GM12875 (cell line): ENCODE data around the gene SH3PXD2A.

Experiments used
- H3K4me3 ChIP-seq: one replicate; pipeline ENCODE4 v1.5.1; 2011; ENCODE audit warnings: low read depth, low read length, control low read depth
- CTCF ChIP-seq: IDR thresholded peaks from 2 replicates; pipeline ENCODE4 v1.5.1; 2011; ENCODE audit warnings: low read depth, mild to moderate bottlenecking, control low read depth, inconsistent platforms, low read length, moderate library complexity, borderline replicate concordance; ENCODE audit not compliant: insufficient read depth

The SH3PXD2A gene

DNA sequence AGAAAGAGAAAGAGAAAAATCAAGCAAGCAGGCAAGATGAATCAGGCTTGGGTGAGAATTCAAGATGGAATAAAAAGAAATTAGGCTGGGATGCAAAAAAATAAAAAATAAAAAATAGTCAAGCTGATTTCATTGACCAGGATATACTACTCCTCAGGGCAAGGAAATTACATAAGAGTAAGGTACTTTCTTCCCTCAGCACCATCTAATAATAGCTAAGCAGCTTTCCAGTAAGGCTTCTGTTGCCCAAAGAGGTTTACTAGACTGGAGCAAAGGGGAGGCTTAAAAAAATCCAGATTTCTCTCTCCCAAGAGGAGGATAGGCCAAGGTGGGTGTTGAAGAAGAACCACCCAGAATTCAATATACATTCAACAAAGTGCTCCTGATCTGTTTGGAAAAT, 268.3 kb downstream of the SH3PXD2A start:
- TF ChIP-seq CTCF, result no peak
- H3K4me3 ChIP-seq, result no peak overlapping the region

DNA sequence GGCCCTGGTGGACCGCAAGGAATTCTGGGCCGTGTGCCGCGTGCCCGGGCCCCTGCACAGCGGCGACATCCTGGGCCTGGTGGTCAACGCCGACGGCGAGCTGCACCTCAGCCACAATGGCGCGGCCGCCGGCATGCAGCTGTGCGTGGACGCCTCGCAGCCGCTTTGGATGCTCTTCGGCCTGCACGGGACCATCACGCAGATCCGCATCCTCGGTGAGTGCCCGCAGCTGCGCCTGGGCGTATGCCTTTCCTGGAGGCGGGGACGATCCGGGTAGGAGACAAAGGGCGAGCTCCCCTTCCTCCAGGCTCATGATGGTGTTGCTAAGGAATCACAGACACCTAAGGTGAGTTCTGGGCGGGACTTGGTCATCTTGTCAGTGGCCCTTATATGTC, 270.4 kb downstream of the SH3PXD2A start:
- no peak for TF ChIP-seq CTCF
- H3K4me3 ChIP-seq, result no peak overlapping the region

GRCh38 chr10:103584216-103585010, 271.0 kb downstream of the SH3PXD2A start:
- no peak overlapping the region for H3K4me3 ChIP-seq
- no peak for TF ChIP-seq CTCF

- no peak overlapping the region for H3K4me3 ChIP-seq
- no peak for TF ChIP-seq CTCF
These were observed 271.5 kb downstream of the SH3PXD2A start for GRCh38 chr10:103583871-103584215.

DNA sequence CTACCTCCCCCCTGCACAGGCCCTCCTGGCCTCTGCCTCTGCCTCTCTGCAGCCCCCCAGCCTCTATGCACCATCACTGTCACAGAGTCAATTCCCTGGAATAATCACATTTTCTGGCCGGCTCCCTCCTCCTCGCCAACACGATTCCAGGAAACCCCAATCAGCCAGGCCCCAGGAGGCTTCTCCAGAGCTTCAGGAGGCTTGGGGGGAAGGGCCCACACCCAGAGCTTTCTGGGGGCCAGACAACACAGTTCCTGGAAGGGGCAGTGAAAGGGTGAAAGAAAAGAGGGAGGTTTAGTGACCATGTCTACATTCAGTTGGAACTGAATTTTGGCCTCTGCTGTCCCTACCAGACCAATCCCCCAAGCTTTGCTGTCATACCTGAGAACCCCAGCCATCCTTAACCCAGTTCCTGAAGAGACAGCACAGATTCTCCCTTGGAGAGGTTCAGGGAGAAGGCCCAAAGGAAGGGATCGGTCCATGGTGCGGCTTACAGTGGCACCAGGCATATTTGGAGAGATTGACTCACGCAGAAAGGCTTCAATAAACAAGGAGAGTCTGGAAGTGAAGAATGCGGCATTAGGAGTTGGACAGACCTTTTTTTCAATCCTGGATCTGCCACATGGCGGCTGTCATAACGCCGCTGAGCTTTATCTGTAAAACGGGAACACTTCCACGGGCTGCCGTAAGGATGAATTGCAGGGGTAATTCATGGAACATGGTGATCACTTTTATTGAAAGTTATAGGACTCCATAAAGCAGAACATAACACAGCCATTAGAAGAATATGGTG, 272.8 kb downstream of the SH3PXD2A start:
- TF ChIP-seq CTCF, result no peak

GRCh38 chr10:103581499-103581898, 273.9 kb downstream of the SH3PXD2A start:
- TF ChIP-seq CTCF, result no peak
- H3K4me3 ChIP-seq, result no peak overlapping the region

More for the DNA sequence above, 272.8 kb downstream of the SH3PXD2A start:
- no peak overlapping the region for H3K4me3 ChIP-seq

- H3K4me3 ChIP-seq, result no peak overlapping the region
- no peak for TF ChIP-seq CTCF
These were observed 274.9 kb downstream of the SH3PXD2A start for GRCh38 chr10:103580430-103580829.
